Activated CD8-positive, alpha-beta memory T cell treated with anti-CD3 and anti-CD28 coated beads, Interleukin-2, amount 50 U/mL, for 24 hours (primary cell): ENCODE measurements around the gene MOB1B.
"Not testable (repeated sequence)": the region's sequence is repeated elsewhere in the genome, so short reads cannot be mapped to it uniquely, and the experiment has no call there.

ENCODE experiments used
- DNase-seq: peaks from one replicate; pipeline ENCODE4 v3.0.0-alpha.2; 2020; ENCODE audit errors: extremely low read depth

Gene MOB1B

DNA sequence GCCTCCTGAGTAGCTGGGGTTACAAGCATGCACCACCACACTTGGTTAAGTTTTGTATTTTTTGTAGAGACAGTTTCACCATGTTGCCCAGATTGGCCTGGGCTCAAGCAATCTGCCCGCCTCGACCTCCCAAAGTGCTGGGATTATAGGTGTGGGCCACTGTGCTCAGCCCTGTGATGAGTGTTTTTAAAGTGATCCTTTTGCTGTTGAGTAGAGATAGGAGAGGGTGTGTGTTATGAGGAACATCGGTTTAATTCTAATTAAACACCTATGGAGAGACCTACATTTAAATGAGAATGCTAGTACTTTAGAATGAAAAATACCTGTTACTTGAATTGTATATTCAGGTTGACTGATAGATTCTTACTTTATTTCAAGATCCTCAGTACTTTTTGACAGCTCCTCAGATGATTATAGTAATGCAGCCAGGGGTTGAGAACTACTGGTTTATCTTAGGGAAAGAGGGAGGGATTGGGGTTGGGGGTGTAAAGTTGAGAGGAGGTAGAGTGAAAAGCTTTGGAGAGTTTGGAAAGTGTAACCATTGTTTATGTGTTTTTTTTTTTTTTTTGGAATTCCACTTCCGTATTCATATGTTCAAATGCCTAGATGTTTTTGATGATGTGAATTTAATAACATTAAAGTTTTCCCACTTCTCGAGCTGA is 54.5 kb downstream of the MOB1B start:
- DNase-seq, result no peak

DNA sequence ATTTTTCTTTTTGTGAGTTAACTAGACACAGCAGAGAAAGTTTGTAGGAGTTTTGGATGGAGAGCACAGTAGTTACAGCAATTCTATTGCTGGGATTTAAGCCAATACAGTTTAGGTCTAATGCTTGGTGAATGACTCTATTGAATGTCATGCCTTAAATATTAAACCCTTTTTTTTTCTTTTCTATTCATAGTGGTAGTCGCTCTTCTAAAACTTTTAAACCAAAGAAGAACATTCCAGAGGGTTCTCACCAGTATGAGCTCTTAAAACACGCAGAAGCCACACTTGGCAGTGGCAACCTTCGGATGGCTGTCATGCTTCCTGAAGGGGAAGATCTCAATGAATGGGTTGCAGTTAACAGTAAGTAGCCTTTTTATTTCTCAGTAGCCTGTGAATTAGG is 56.5 kb downstream of the MOB1B start:
- no peak for DNase-seq

DNA sequence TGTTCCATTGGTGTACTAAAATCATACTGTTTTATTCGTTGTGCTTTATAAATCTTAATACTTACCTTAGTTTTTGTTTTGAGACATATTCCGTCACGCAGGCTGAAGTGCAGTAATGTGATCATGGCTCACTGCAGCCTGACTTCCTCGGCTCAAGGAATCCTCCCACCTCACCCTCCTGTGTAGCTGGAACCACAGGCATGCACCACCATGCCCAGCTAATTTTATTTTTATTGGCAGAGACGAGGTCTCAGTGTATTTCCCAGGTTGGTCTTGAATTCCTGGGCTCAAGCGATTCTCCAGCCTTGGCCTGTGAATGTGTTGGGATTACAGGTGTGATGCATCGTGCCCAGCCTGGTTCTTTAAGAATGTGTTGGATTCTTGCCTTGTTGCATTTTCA is 66.9 kb downstream of the MOB1B start:
- no peak for DNase-seq

DNA sequence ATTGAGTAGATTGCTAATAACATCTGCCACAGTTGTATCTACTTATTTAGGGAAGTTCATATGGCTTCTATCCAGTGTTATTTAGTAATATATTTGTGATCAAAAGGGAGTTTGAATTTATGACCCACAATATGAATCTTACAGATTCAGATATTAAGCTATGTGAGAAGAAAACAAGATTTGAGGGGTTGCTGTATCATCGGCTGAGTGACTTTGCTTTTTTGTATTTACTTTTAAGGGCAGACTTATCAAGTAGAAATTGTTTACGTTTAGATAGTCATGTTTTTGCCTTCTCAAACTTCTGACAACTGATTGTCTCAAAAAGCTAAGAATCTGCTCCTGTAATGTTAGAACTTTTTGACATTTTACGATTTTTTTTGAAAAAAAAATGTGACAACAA is 74.1 kb downstream of the MOB1B start:
- DNase-seq, result no peak

DNA sequence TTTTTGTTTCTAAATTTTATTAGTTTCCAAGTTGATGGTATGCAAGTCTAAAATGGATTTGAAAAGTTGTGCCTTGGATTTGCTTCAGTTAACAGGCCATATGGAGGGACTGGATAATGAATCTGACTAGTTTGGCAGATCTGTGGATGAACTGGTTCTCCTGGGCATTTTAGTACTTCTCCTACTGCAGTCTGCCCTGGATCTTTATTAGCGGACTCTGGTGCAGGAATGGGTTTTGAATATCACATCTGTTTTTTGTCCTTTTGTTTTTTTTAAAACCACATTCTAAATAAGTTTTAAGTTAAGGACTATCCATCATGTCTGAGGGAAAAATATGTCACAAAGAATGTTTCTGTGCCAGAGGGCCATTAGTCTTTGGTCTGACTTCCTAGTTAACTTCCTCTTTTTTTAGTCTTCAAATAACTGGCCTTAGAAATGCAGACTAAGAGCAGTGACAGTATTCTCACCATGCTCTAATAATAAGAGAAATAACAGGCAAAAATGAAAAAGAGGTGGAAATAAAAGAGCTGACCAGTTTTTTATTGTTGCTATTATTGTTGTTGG is 77.4 kb downstream of the MOB1B start:
- DNase-seq, result no peak

DNA sequence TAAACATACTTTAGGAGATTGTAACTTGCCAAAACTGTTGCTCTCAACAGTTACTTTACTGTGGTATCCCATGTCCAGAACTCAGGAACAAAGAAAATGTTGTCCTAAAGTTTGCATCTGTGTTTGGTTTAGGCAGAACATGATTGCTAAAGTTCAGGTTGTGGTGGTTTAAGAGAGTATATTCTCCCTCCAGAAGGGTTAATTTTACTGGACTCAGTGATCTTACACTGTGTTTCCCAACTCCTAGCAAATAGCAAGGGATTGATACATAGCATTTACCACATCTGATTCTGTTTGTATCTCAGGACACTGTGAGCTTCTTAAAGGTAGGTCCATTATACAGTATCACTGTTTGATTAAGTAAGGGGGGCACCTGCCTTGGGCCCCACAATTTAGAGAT is 78.0 kb downstream of the MOB1B start:
- DNase-seq, result no peak

DNA sequence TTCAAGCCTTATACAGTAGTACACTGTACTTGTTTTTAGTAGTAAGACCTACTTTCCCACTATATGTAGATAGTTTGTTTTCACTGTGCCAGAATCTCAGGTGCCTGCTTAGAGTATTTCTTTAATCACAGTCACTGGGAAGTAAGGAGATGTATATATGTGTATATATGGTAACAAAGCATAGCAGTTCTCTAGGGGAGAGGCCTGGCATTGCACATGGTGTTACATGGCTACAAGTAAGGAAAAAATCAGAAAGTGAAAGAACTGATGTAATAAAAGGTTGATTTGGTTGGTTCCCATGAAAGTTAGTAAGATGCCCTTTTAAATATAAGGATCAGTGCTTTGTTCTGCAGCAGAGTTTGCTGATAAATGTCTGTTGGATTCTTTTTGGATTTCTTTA is 81.9 kb downstream of the MOB1B start:
- DNase-seq, result no peak

DNA sequence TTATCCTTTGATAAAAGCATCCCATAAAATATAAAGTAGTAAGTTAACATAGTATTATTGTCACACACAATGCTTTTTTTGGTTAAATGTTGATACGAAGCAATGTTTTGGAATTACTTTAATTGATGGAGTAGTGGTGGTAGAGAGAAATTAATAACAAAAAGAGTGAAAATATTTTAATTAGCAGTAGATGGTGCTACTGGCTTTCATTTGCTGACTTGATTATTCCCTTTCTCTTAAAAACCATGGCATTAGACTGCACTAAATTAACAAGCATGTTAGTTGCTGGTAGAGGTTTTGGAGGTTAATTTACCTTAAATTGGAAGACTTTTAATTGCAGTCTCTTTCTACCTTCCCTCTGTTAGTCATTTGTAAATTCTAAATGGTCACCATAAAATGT is 82.4 kb downstream of the MOB1B start:
- no peak for DNase-seq

DNA sequence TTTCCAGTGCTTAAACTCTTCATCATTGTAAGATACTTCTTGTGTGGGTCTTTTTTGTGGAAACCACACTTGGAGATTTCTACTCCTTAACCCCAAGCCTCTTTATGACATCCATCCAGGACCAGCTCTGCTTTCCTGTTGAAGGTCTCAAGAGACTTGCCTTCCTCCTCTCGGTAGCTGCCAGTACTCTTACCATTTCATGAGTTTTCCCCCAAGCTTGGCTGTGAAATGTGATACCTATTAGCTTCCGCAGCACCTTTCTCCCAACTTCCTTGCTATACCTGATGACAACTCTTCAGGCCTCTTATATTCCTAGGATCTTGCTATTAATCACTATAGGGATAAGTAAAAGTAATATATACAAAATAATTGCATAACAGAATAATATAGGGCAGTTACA is 89.4 kb downstream of the MOB1B start:
- DNase-seq, result no peak

DNA sequence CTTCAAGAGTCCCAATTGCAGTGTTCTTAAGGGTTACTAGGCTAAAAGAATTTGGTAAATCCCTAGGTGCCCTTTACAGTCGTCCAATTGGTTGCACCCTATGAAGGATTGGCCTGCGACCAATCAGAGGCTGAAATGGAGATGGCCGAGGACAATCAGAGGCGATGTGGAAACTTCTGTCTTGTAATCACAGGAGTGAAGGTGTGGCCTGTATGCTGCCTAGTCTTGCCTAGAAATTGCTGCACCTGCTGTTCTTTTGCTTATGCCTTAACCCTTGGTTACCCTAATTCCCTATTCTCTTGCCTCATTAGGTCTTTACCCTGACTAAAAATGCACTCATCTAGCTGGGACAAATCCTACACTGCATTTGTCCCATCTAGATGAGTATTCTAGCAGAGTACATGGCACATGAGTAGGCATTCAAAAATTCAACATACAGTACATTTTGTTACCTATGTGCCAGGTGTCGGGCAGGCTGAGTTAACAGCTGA is 90.3 kb downstream of the MOB1B start:
- no peak for DNase-seq

DNA sequence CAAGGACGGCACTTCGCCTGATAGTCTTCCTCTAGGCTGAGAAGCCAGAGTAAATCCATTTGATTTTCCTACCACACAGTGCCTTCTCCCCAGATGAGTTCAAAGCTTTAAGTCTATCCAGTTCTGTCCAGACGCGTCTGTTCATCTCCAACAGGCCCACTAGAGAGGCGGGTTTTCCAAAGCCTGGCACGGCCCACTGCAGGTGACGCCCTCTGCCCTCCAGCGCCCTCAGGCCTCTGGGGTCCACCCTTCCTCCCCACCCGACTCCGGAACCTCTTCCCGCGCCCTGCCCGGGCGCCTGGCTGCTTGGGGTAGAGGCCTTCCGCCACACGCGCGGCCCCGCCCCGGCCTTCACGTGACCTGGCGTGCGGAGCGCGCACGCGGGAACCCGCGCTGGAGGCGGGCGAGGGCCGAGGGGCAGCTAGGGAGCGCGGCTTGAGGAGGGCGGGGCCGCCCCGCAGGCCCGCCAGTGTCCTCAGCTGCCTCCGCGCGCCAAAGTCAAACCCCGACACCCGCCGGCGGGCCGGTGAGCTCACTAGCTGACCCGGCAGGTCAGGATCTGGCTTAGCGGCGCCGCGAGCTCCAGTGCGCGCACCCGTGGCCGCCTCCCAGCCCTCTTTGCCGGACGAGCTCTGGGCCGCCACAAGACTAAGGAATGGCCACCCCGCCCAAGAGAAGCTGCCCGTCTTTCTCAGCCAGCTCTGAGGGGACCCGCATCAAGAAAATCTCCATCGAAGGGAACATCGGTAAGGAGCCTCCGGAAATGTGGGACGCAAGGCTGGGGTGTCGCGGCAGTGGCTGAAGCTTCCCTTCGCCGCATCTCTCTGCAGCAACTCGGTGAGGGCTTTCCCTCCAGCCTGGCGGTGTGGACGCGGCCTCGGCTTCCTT is 91.3 kb downstream of the MOB1B start, which contains the start of gene DCK:
DCK (plus strand) TSS at position 469 of the 888 bp plus-strand sequence; CDS start at position 656, 187 bp downstream.
- peak; percentile 64 for DNase-seq

DNA sequence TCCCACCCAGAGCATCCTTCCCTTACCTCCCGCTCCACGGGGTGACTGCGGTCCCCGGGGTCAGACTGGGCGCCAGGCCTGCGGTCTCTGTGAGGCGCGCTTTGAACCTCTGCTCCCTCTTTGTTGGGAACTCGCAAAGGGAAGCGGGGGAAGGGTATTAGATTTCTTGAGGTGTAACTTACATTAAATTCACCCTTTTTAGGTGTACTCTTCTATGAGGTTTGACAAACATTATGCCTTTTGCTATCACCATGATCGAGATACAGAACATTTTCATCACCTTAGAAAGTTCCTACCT is 91.8 kb downstream of the MOB1B start:
- no peak for DNase-seq

DNA sequence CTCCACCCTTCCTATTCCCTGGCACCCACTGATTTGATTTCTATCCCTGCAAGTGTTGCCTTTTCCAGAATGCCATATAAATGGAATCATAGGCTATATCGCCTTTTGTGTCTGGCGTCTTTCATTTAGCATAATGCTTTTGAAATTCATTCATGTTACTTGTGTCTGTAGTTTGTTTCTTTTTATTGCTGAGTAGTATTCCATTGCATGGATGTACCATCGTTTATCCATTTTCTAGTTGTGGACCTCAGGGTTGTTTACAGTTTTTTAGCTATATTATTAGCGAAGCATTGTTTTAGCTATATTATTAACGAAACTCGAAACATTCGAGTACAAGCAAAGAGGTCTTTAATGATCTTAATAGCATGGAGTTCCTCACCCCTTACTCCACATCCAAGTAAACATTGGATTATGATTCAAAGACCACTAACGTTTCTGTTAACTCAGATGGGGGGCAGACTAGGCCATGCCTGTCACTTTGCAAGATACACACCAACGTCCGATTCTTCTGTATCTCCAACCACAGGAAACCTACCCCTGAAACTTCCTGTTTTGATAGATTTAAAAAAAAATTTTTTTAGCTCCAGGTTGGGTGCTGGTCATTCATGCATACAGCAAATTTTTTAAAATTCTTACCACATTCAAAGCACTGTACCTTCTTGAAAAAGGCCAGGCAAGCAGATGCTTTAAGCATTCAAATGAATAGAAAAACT is 92.4 kb downstream of the MOB1B start:
- no peak for DNase-seq

DNA sequence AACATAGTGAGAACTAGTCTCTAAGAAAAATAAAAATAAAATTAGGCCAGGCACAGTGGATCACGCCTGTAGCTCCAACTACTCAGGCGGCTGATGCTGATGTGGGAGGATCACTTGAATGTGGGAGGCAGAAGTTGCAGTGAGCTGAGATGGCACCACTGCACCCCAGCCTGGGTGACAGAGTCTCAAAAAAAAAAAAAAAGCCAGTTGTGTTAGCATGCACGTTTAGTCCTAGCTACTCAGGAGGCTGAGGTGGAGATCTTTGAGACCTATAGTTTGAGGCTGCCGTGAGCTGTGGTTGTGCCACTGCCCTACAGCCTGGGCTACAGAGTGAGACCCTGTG is 93.8 kb downstream of the MOB1B start:
- no peak for DNase-seq

DNA sequence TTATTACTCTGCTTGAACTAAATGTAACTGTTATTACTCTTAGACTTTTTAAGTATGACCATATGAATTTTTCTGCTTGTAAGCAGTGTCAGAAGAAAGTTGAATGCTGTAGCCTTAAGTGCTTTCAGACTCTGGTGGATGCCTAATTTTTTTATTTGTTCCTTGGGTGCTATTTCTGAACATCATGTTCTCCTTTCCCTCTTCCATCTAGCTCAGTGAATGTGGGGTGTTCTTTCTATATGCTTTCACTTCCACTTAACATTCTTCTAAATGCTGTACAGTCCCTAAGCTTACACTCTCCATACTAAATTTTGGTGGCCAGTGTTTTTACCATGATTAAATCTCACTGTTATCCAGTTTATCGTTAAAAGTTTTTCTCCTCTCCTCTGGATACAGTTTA is 94.9 kb downstream of the MOB1B start:
- DNase-seq, result no peak

DNA sequence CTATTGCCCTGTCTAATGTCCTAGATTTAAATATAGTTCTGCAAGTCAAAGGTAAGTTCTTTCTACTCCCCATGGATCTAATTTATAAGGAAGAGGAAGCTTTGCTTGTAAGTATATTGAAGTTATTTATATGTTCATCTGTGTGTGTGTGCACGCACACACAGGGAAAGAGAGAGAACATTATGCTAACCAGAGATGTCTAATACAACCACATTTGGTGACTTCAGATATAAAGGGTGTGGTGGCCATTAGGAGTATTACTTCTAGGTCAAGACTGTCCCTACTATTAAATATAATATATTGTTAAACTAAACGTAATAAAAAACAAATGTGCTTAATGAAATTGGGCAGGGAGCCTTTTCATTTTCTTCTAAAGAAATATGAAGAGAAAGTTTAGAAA is 95.4 kb downstream of the MOB1B start:
- no peak for DNase-seq

DNA sequence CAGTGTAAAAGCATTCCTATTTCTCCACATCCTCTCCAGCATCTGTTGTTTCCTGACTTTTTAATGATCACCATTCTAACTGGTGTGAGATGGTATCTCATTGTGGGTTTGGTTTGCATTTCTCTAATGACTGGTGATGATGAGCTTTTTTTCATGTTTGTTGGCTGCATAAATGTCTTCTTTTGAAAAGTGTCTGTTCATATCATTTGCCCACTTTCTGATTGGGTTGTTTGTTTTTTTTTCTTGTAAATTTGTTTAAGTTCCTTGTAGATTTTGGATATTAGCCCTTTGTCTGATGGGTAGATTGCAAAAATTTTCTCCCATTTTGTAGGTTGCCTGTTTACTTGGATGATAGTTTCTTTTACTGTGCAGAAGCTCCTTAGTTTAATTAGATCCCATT is 97.5 kb downstream of the MOB1B start:
- not testable (repeated sequence) for DNase-seq

DNA sequence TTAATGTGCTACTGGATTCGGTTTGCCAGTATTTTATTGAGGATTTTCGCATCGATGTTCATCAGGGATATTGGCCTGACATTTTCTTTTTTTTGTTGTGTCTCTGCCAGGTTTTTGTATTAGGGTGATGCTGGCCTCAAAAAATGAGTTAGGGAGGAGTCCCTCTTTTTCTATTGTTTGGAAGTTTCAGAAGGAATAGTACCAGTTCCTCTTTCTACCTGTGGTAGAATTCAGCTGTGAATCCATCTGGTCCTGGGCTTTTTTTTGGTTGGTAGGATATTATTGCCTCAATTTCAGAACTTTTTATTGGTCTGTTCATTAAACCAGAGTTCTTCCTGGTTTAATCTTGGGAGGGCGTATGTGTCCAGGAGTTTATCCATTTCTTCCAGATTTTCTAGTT is 99.2 kb downstream of the MOB1B start:
- DNase-seq, result not testable (repeated sequence)

DNA sequence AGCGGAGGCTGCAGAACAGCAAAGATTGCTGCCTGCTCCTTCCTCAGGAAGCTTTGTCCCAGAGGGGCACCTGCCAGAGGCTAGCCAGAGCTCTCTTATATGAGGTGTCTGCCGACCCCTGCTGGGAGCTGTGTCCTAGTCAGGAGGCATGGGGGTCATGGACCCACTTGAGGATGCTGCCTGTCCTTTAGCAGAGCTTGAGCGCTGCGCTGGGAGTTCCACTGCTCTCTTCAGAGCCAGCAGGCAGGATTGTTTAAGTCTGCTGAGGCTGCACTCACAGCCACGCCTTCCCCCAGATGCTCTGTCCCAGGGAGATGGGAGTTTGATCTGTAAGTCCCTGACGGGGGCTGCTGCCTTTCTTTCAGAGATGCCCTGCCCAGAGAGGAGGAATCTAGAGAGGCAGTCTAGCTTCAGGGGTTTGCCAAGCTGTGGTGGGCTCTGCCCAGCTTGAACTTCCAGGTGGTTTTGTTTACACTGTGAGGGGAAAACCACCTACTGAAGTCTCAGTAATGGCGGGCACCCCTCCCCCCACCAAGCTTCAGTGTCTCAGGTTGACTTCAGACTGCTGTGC is 102.2 kb downstream of the MOB1B start:
- no peak for DNase-seq

DNA sequence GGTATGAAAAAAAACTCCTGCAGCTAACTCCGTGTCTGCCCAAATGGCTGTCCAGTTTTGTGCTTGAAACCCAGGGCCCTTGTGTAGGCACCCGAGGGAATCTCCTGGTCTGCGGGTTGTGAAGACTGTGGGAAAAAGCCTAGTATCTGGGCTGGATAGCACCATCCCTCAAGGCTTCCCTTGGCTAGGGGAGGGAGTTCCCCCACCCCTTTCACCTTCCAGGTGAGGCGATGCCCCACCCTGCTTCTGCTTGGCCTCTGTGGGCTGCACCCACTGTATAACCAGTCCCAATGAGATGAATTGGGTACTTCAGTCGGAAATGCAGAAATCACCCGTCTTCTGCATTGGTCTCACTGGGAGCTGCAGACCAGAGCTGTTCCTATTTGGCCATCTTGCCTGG is 102.9 kb downstream of the MOB1B start:
- DNase-seq, result not testable (repeated sequence)

DNA sequence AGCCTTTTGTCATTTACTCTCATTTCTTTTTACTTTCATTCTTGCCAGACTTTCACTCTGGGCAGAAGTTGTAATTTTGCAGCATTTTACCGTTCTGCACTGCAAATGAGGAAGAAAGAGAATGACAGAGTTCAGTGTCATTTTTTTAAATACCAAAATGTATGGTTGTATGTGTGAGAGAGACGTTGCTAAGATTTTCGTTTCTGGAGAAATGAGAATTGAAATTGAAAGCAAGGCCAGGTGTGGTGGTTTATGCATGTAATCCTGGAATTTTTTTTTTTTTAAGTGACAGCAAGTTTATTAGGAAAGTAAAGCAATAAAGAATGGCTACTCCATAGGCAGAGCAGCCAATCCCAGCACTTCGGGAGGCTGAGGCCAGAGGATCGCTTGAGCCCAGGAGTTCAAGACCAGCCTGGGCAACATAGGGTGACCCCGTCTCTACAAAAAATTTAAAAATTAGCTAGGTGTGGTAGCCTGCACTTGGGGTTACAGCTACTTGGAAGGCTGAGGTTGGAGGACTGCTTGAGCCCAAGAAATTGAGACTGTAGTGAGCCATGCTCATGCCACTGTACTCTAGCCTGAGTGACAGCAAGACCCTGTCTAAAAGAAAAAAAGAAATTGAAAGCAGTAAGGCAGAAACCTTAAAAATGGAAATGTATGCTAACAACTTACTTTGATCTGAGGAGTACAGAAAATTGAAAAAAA is 104.2 kb downstream of the MOB1B start:
- DNase-seq, result no peak
